ENCODE data around the gene AHCYL1.

GRCh38 chr1:110070282-110070669 is 85.7 kb downstream of the AHCYL1 start:
- TF ChIP-seq CTCF (IDR thresholded peaks at IDR 0.05; ENCODE audit: insufficient read depth, low read depth, low read length) (no peak), EZH2 (IDR thresholded peaks at IDR 0.05; ENCODE audit: insufficient read depth, low read length) (peak; percentile 29)

Data from astrocyte (in vitro differentiated cells and primary cell).